HG03575 (cell line): ENCODE data around the gene SEC14L3.
"Not testable (repeated sequence)": the region's sequence is repeated elsewhere in the genome, so short reads cannot be mapped to it uniquely, and the experiment has no call there.

Source experiments
- ATAC-seq: cut with Tn5 transposase; IDR thresholded peaks from one replicate; pipeline ENCODE4 v1.9.1; 2021; ENCODE audit not compliant: unreplicated experiment, insufficient number of reproducible peaks, low FRiP score; ENCODE audit errors: extremely low read depth

SEC14L3 gene

DNA sequence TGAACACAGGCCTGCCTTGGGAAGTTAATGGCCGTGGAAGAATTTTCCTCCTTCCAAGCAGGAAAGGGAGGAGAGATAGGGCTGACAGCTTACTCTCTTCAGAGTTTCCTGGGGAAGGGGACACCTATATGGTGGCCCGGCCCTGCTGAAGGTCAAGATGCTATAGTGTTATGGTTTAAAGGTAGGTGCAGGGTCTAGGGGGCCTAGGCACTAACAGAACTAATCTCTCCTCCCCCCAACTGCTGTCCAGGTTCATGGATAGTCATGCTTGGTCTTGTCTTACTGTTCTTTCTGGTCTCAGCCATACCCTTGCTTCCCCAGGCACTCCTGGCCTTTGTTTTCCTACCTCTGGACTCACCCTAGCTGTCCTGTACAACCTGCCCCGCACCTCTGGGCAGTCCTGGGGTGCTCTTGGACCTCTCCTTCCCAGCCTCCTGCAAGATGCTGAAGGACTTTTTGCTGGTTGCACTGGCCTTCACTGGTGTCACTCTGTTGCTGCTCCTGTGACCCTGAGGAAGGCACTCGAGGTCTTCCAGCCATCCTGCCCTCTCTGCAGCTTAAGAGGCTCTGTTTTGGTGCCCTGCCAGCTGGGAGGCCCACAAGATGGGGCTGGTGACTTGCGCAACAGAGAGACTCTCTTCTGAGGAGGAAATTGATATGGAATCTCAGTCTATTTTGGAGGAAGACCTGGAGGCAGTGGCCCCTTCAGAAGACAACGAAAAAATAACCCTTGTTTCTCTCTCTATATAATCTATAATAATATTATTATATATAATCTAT, 17.9 kb downstream of the SEC14L3 start:
- ATAC-seq: no peak

DNA sequence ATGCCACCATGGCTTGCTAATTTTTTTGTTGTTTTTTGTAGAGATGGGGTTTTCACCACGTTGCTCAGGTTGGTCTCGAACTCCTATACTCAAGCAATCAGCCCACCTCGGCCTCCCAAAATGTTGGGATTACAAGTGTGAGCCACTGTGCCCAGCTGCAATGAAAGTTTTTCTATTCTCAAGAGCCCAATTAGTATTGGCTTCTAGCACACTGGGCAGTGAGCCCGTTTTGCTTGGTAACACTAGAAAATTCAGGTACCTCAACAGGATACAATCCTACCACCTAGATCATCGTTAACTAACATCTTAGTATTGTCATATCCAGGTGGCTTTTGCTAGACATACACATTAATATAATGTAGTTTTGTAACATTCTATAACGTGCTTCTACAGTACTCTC, 19.0 kb downstream of the SEC14L3 start:
- no peak for ATAC-seq

DNA sequence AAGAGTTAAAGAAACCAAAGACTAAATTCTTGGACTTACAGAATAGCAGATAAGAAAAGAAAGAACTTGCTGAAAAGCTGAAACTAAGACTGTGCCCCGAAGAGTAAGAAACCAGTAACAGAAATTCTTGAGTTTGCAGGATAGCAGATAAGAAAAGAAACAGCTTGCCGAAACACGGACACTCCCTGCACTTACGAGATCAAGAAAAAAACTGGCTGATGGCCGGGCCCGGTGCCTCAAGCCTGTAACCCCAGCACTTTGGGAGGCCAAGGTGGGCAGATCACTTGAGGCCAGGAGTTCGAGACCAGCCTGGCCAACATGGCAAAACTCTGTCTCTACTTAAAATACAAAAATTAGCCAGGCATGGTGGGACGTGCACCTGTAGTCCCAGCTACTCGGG, 20.3 kb downstream of the SEC14L3 start:
- not testable (repeated sequence) for ATAC-seq

DNA sequence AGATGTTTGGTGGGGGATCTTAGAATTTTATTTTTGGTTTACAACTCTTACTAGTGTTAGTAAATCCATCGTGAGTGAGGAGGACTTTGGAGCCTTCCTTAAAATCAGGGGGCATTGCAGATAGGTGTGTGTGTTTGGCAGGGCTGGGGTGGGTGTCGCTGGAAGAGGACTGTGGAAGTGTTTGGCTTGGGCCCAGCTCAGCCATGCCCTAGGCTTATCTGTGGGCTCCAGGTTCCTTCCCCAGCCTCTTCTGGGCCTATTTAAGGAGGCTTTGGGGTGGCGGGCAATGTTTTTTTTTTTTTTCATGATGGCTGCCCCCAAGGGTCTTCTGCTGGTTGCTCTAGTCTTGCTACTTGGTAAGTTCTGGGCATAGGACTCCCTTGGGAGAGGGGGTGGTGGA, 24.2 kb downstream of the SEC14L3 start:
- ATAC-seq: no peak

DNA sequence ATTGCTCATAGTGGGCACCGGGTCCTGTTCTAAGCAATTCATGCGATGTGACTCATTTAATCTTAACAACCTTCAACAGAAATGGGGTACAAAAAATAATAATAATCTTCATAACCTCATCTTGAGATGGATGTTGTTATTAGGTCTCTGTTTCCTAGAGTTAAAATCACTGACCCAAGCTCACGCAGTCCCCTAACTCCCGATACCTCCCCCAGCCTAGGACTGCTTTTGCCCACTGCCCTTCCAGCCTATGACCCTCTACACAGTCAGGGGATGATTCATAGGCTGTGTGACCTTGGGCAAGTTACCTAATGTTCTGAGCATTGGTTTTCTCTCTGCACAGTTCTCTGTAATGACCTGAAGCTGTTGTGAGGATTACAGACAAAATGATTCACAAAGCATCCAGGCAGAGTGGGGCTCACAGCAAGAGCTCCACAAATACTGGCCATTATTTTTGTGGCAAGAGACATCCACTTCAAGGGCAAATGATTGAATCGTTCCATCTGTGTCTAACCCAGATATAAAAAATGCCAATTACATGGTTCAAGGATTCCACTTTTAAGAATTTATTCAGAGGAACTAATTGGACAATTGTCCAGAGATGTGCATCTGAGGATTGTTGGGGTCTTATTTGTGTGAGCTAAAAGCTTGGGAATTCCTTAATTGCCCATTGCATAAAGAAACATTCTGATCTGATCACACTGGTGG, 26.2 kb downstream of the SEC14L3 start:
- no peak for ATAC-seq

DNA sequence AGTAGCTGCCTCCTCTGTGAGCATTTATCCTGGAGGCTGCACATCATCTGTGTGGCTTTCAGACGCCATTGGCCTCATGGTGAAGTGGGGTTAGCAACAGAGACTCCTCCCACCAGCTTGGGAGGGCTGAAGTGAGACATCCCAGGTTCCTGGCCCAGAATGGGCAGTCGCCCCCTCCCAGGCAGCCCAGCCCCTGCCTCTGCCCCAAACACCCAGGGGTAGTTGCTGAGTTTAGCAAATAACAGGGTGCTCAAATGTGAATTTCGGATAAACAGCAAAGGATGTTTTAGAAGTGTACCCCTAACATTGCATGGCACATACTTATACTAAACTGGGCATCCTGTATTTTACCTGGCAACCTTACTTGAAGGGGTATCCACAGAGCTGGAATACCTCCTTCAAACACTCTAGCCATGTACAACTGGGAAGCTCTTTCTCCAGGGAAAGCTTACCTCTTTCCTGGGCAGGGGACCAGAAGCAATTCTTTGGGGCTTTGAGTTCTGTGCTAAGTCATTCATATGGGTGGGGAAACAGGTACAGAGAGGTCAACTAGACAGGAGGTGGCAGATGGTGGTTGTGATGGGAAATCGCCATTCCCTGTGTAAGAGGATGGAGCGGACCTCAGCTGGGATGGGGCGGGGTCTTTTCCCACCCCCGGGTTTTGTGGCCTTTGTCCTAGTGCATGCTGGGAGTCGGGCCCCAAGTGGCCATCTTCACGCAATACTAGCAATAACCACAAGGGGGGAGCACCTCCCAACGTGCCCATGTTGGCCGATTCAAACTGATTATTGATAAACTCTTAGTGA, 27.0 kb downstream of the SEC14L3 start:
- ATAC-seq: no peak

DNA sequence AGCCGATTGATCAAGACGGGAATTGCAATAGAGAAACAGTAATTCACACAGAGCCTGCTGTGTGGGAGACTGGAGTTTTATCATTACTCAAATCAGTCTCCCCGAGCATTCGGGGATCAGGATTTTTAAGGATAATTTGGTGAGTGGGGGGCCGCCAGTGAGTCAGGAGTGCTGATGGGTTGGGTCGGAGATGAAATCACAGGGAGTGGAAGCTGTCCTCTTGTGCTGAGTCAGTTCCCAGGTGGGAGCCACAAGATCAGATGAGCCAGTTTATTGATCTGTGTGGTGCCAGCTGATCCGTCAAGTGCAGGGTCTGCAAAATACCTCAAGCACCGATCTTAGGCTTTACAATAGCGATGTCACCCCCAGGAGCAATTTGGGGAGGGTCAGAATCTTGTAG, 30.7 kb downstream of the SEC14L3 start:
- no peak for ATAC-seq

DNA sequence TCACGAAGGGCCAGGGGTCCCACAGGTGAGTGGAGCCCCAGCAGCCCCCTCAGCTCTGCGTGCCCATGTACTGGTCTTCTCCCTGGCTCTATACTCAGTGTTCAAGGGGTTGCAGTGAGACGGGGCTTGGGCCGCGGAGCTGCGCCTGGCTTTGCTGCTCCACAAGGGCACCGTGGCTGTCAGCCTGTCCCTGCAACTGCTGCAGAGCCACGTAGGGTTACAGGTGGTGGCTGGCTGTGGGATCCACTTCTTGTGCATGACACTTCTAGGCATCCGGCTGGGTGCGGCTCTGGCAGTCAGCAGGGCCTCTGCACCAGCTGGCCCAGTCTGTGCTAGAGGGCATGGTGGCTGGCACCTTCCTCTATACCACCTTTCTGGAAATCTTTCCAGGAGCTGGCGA, 32.0 kb downstream of the SEC14L3 start:
- no peak for ATAC-seq

DNA sequence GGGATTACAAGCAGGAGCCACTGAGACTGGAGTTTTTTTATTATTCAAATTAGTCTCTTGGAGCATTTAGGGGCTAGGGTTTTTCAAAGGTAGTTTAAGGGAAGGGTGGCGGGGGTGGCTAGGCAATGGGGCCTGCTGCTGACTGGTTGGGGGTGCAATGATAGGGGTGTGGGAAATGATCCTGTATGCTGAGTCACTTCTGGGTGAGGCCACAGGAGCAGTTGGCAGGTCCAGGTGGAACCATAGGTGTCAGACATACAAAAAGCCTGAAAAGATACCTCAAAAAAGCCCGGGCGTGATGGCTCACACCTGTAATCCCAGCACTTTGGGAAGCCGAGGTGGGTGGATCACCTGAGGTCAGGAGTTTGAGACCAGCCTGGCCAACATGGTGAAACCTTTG, 32.6 kb downstream of the SEC14L3 start:
- no peak for ATAC-seq

DNA sequence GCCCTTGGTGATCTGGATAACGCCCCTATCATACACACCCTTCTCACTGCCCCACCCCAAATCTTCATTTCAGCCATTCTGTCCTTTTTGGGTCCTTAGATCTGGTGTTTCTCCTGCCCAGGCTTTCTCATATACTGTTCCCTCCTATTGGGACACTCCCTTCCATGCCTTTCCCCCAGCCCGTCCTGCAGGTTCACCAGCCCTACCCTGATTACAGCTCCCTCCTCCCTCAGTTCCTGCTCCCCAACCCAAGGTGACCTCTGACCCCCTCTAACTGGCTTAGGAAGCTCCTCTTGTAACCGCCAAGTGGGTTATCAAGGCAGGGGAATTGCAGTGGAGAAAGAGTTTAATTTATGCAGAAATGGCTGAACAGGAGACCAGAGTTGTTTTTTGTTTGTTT, 33.3 kb downstream of the SEC14L3 start:
- ATAC-seq: no peak

DNA sequence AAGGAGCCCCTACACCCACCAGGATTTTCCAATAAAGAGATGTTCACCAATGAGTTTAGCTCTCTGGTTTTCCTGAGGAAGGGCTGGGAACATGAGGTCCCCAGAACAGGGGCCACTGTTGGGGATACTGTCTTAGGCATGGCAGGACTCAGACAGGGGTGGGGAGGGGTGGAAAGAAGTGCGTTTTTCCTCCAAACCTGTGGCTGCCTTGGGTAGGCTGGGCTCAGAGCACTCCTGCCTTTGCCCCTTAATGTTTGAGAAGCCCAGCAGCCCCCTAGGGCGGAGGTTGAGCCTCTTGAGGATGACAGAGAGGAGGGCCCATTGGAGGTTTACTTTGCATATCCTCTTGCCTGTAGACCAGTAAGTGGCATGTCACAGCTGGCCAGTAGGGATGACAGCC, 35.6 kb downstream of the SEC14L3 start:
- ATAC-seq: no peak

DNA sequence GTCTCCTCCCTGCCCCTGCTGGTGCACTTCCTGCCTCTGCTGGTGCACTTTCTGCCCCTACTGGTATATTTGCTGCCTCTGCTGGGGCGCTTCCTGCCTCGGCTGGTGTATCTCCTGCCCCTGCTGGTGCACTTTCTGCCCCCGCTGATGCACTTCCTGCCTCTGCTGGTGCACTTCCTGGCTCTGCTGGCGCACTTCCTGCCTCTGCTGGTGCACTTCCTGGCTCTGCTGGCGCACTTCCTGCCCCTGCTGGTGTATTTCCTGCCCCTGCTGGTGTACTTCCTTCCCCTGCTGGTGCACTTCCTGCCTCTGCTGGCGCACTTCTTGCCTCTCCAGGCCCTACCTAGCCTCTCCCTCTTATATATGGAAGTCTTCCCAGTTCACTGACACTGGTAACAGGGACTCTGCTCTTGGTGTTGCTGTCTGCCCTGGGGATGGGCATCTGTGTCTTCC, 36.1 kb downstream of the SEC14L3 start:
- no peak for ATAC-seq

DNA sequence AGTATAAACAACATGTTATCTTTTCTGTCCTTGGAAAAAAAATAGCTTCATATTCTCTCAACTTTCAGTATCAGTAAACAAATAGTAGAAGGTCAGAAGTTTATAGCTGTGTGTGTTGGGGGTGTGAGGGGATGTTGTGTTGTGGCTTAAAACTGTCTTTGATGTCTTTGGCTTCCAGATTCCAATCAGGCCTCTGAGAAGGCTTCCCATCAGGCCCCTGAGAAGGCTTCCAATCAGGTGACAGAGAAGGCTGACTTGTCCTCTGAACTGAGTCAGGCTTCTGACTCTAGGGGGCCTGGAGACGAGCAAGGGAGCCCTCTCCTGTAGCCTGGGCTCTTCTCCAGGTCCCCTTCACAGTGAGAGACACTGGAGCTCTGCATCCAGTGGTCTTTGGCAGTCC, 37.0 kb downstream of the SEC14L3 start:
- ATAC-seq: no peak

DNA sequence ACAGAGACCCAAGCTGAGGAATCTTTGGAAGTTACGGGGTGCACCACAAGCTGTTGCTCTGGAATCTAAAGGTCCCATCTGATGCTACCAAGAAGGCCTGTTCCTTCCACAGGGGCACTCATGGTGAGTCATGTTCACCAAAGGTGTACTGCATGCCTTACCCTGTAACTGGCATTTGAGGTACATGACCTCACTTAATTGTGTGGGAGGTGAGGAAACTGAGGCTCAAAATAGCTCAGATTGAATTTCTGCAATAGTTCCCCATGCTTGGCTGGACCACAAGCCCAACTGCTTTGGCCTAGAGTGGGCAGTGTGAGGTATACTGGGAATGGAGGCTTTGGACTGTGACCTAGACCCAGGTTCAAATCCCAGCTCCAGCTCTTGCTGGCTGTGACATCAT, 38.0 kb downstream of the SEC14L3 start:
- ATAC-seq: no peak

DNA sequence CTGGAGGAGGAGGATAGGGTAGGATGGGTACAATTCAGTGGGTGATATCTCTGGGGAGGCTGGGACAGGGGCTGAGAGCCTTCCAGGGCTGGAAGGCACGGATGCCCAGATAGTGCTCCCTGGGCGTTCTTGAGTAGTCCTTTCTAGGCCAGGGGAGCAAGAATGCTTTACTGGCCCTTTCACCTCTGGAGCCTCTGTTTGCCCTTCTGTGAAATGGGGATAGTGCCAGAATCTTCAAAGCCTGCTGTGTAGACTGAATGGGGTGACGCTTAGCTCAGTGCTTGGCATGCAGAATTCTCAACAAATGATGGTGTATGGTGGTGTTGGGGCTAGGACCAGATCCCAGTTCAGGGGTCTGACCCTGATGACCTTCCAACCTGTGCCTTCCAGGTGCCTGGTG, 38.6 kb downstream of the SEC14L3 start:
- no peak for ATAC-seq

DNA sequence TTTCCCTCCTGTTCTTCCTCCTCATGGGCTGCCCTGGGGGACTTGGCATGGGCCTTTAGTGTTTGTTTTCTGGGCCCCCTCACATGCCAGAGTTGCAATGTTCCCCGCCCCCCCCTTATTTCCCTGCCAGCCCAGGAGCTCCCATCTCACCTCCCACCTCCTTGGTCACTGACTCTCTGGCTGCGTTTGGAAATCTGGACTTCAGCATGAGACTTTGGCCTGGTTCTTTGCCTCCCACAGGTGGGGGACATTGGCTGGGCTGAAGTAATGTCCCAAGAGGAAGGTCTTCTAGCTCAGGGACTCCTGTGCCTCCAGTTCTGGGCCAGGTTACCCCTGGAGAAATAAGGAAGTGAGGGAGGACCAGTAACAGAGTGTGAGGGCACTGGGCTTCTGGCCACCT, 39.3 kb downstream of the SEC14L3 start:
- ATAC-seq: no peak

DNA sequence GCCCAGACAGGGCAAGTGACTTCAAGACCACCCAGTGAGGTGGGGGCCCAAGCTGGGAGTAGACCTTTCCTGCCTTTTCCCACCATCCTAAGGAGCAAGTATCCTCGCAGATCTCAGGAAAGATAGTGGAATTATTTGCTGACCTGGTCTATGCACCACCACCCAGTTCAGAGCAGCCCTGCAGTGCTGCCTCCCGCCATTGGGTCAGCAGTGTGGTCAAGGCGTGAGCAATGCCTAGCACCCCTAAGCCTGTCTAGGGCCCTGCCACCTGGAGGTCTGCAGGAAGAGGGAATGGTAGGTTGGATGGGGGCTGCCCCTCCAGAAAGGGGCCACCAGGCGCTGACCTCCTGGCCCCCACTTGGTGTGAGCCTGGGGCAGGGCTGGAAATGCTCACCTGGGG, 39.7 kb downstream of the SEC14L3 start:
- no peak for ATAC-seq

DNA sequence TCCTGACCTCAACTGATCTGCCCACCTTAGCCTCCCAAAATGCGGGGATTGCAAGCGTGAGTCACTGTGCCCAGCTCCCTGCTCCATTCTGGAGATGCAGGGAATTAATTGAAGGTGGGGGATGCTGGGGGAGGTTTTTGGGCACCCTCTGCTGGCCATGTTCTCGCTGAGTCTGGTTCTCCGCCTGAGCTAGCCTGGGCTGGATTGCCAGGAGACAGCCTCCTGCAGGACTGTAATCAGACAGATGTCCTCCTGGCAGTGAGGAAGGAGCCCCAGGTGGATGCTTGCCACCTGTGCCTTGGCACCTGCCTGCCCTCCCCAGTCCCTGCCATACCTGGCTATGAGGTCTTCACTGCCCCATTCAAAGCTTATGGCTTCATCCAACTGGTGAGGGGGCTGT, 40.9 kb downstream of the SEC14L3 start:
- ATAC-seq: no peak

DNA sequence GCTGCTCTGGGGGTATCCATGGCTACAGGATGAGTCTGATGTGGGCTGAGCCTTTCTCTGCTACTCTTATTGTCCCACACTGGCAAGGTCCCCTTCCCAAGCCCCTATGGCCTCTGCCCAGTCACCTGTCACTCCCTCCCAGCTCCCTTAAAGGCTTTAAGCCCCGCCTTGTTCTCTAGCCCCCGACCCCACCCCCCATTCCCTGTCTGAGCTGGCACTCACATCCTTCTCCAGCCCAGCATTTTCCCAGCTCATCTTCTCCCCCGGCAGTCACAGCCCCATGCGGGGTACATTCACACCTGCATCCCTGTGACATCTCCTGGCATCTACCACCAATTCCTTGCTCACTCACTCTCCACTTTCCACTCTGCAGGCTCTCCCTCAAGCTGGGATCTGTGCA, 41.9 kb downstream of the SEC14L3 start:
- ATAC-seq: no peak

DNA sequence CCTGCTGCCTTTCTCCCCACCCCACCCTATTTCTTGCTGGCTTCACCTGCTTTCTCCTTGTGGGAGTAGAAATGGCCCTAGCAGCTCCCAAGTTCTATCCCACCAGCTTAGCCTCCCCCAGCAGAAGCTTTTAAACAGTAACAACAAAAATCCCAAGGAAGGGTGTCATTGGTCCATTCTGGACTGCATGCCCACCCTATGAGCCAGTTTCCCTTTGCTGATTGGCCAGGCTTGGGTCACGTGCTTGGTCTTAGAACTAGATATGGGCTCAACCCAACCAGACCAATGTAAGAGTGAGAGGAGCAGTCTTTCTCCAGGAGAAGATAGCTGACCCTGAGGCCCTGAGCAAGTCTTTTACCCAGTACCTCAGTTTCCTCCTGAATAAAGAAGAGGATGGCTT, 43.9 kb downstream of the SEC14L3 start:
- ATAC-seq: no peak
